A549 (cell line): ENCODE data around the gene INTS7. TPM values are rescaled to one million over a fixed set of nuclear protein-coding genes. Genes with fewer than 3 reads are reported as not detected.
A peak's percentile ranks its signal among the peaks of the same experiment; 100 is the strongest.

Experiments
- ATAC-seq, 2 experiments: fragments of 200-7000 bp in 1 of 2; fragments of >200 bp in 1 of 2; cut with Nextera tagmentation in 1 of 2; cut with Tn5 transposase in 1 of 2; 3 replicates each; pipeline versions ENCODE4 v1.8.0 to v1.9.1; 2018 to 2020; ENCODE audit warnings: mild to moderate bottlenecking in 1 of 2, moderate library complexity in 1 of 2
- CTCF ChIA-PET: fragments of 300-600 bp; sonication (Branson Sonifier 250); formaldehyde crosslinking; extraction: SDS; loops from one replicate; lab custom pipeline; 2021; ENCODE audit warnings: antibody characterized with exemption, inconsistent platforms; lab: Yijun Ruan, JAX
- POLR2A ChIA-PET: fragments of 350-600 bp; formaldehyde crosslinking; extraction: SDS; loops from one replicate; lab custom pipeline; 2021; ENCODE audit warnings: antibody characterized with exemption, inconsistent platforms; lab: Yijun Ruan, JAX
- DNase-seq, 2 experiments: peaks; one replicate each; pipeline versions ENCODE4 v3.0.0 to v3.0.0-alpha.2; 2011 to 2016; ENCODE audit warnings: low read depth in 1 of 2, low spot score in 1 of 2
- FAIRE-seq: peaks from 2 replicates; lab custom pipeline; 2011; peaks lifted over from hg19 to GRCh38; lab: Jason Lieb, UNC
- H3K27ac ChIP-seq, 2 experiments: fragments of >200 bp; sonication (Bioruptor Twin); formaldehyde crosslinking; 3 replicates each; pipeline ENCODE4 v1.5.1; 2016 to 2017
- H3K4me1 ChIP-seq: fragments of >200 bp; sonication (Bioruptor Twin); formaldehyde crosslinking; 3 replicates; pipeline ENCODE4 v1.6.1; 2016
- H3K4me2 ChIP-seq: fragments of >200 bp; sonication (Bioruptor Twin); formaldehyde crosslinking; 3 replicates; pipeline ENCODE4 v1.6.1; 2016
- H3K4me3 ChIP-seq: fragments of >200 bp; sonication (Bioruptor Twin); formaldehyde crosslinking; 3 replicates; pipeline ENCODE4 v1.5.1; 2016
- H3K9me3 ChIP-seq: fragments of >200 bp; sonication (Bioruptor Twin); formaldehyde crosslinking; 3 replicates; pipeline ENCODE4 v1.6.1; 2016
- ATOH8 ChIP-seq: fragments of 250-450 bp; sonication (Bioruptor Pico); IDR thresholded peaks from 2 replicates; pipeline ENCODE4 v1.5.0; 2020; ENCODE audit warnings: low read depth, mild to moderate bottlenecking, moderate library complexity
- CEBPB ChIP-seq, 2 experiments: fragments of >200 bp in 1 of 2; sonication (Bioruptor Twin) in 1 of 2; formaldehyde crosslinking in 1 of 2; IDR thresholded peaks; 2 replicates each; pipeline ENCODE4 v1.6.1; 2012 to 2016
- CHD4 ChIP-seq: fragments of 200-600 bp; sonication (generic); IDR thresholded peaks from 2 replicates; pipeline ENCODE4 v1.6.1; 2016; ENCODE audit warnings: antibody characterized with exemption, mild to moderate bottlenecking, borderline replicate concordance
- EHF ChIP-seq: fragments of 250-450 bp; sonication (Bioruptor Pico); IDR thresholded peaks from 2 replicates; pipeline ENCODE4 v1.5.0; 2020; ENCODE audit warnings: mild to moderate bottlenecking
- EP300 ChIP-seq, 2 experiments: fragments of >200 bp; sonication (Bioruptor Twin); formaldehyde crosslinking; IDR thresholded peaks; 2 replicates in 1 of 2; 3 replicates in 1 of 2; pipeline ENCODE4 v1.6.1; 2016 to 2017
- ESRRA ChIP-seq: fragments of 150-350 bp; IDR thresholded peaks from 2 replicates; pipeline ENCODE4 v1.6.1; 2014; ENCODE audit warnings: mild to moderate bottlenecking, low read length, borderline replicate concordance
- FOSB ChIP-seq: fragments of 250-450 bp; sonication (Bioruptor Pico); IDR thresholded peaks from 2 replicates; pipeline ENCODE4 v1.5.0; 2020; ENCODE audit warnings: mild to moderate bottlenecking, moderate library complexity
- GATA3 ChIP-seq: IDR thresholded peaks from 2 replicates; pipeline ENCODE4 v1.6.1; 2012; ENCODE audit warnings: borderline replicate concordance
- HES2 ChIP-seq: fragments of >200 bp; sonication (Bioruptor Twin); formaldehyde crosslinking; IDR thresholded peaks from 2 replicates; pipeline ENCODE4 v1.6.1; 2016
- HOXA7 ChIP-seq: fragments of 250-450 bp; sonication (Bioruptor Pico); IDR thresholded peaks from 2 replicates; pipeline ENCODE4 v1.5.0; 2020; ENCODE audit warnings: mild to moderate bottlenecking, moderate library complexity
- HOXB5 ChIP-seq: fragments of 250-450 bp; sonication (Bioruptor Pico); IDR thresholded peaks from 2 replicates; pipeline ENCODE4 v1.5.0; 2020; ENCODE audit warnings: mild to moderate bottlenecking, moderate library complexity
- JUN ChIP-seq, 2 experiments: fragments of >200 bp; sonication (Bioruptor Twin); formaldehyde crosslinking; IDR thresholded peaks; 2 replicates in 1 of 2; 3 replicates in 1 of 2; pipeline ENCODE4 v1.6.1; 2016 to 2017
- KDM1A ChIP-seq: fragments of 200-600 bp; sonication (generic); IDR thresholded peaks from 2 replicates; pipeline ENCODE4 v1.6.1; 2016; ENCODE audit warnings: low read depth, mild to moderate bottlenecking
- KDM5A ChIP-seq: fragments of 200-600 bp; sonication (generic); IDR thresholded peaks from 2 replicates; pipeline ENCODE4 v1.6.1; 2016; ENCODE audit warnings: antibody characterized with exemption, mild to moderate bottlenecking
- MAX ChIP-seq: IDR thresholded peaks from 2 replicates; pipeline ENCODE4 v1.6.1; 2012
- MAZ ChIP-seq: fragments of 150-350 bp; IDR thresholded peaks from 2 replicates; pipeline ENCODE4 v1.6.1; 2014; ENCODE audit warnings: antibody characterized with exemption, low read depth, low read length, borderline replicate concordance
- PHF8 ChIP-seq: fragments of 200-600 bp; sonication (generic); IDR thresholded peaks from 2 replicates; pipeline ENCODE4 v1.6.1; 2016; ENCODE audit warnings: low read depth, mild to moderate bottlenecking, antibody characterized with exemption, moderate library complexity, borderline replicate concordance
- POLR2AphosphoS2 ChIP-seq: conservative IDR thresholded peaks from 2 replicates; pipeline ENCODE4 v1.6.1; 2012; ENCODE audit warnings: low read length, improper control_type of control experiment, inconsistent platforms
- RAD21 ChIP-seq, 2 experiments: fragments of >200 bp in 1 of 2; sonication (Bioruptor Twin) in 1 of 2; formaldehyde crosslinking in 1 of 2; IDR thresholded peaks in 1 of 2; conservative IDR thresholded peaks in 1 of 2; 2 replicates in 1 of 2; 3 replicates in 1 of 2; pipeline ENCODE4 v1.6.1; 2012 to 2018; ENCODE audit warnings: inconsistent platforms in 1 of 2
- RFX5 ChIP-seq: fragments of 450-650 bp; IDR thresholded peaks from 2 replicates; pipeline ENCODE4 v1.7.1; 2014; ENCODE audit warnings: antibody characterized with exemption, mild to moderate bottlenecking, moderate library complexity
- USF2 ChIP-seq: fragments of 450-650 bp; IDR thresholded peaks from 2 replicates; pipeline ENCODE4 v1.6.1; 2014; ENCODE audit warnings: antibody characterized with exemption
- ZFP36 ChIP-seq: fragments of 450-650 bp; IDR thresholded peaks from 2 replicates; pipeline ENCODE4 v1.6.1; 2014; ENCODE audit warnings: borderline replicate concordance; ENCODE audit not compliant: partially characterized antibody
- ZNF302 ChIP-seq: fragments of 250-450 bp; sonication (Bioruptor Pico); IDR thresholded peaks from 2 replicates; pipeline ENCODE4 v1.9.0; 2021; ENCODE audit warnings: inconsistent platforms, mild to moderate bottlenecking, moderate library complexity
- WGBS: methylation state at CpG from one replicate; pipeline ENCODE4 v1.1.6; 2017; ENCODE audit errors: missing lambda C conversion rate; 5-methylcytosine and 5-hydroxymethylcytosine counted together
- polyA plus RNA-seq, 4 experiments: library from polyadenylated mRNA; depleted of rRNA in 3 of 4; stranded (reverse); fragments of >200 nt; fragmentation: RNase III in 1 of 4; extraction: RNeasy Plus Mini Kit Qiagen cat#74134 plus additional on column Dnase treatment in 1 of 4; gene quantifications; 2 replicates in 3 of 4; 3 replicates in 1 of 4; pipeline ENCODE4 v1.2.3, GENCODE V29; 2011 to 2017

The INTS7 gene
- polyA plus RNA-seq, 2 of the 4 experiments (the other 2 are of a cell fraction): 21.5 to 47.2 TPM

GRCh38 chr1:212040629-212041412 lies 5.5 kb upstream of the INTS7 start:
- DNase-seq (no peak), ATAC-seq (peak; percentile 40 to 46; a peak in 3 of 6 replicates), FAIRE-seq (no peak)
- Histone ChIP-seq H3K4me2 (peak overlapping the region; percentile 51), H3K27ac (peak overlapping the region in 1 of 2 experiments; percentile 2; a peak in 1 of 6 replicates), H3K9me3 (no peaks in the 10 kb centered on the region), H3K4me3 (no peak overlapping the region), H3K4me1 (peaks cover 46% of the 10 kb centered on the region)
- TF ChIP-seq CHD4 (no peak), MAZ (no peak), ZNF302 (CRISPR knock-in tag) (no peak), KDM5A (no peak), ZFP36 (no peak), EP300 (IDR thresholded peaks at IDR 0.05) (no peak), JUN (IDR thresholded peaks at IDR 0.05) (no peak), ESRRA (no peak), PHF8 (no peak), RAD21 (conservative IDR thresholded peaks at IDR 0.05 in 1 of 2, IDR thresholded peaks at IDR 0.05 in 1 of 2) (no peak), EHF (CRISPR knock-in tag) (no peak), POLR2AphosphoS2 (no peak), KDM1A (no peak)
- 56% methylated on average over 5 of the region's 5 CpGs for WGBS
- CTCF ChIA-PET: interaction anchor here (1.0 to 2.1 kb wide), 6 partner anchors 19 to 415 kb away, joined by 3 to 6 read pairs (median 4); no protein-coding TSS in a partner anchor
- POLR2A ChIA-PET: interaction anchor here (0.6 kb wide), 1 partner anchor 238 kb away, joined by 3 read pairs; no protein-coding TSS in a partner anchor

- ATAC-seq: no peak
- WGBS: 68% methylated on average over 2 of the region's 2 CpGs
- Histone ChIP-seq H3K27ac (no peak overlapping the region), H3K4me3 (no peak overlapping the region), H3K4me2 (peak overlapping the region; percentile 8; the same call in 2 of the 3 replicates), H3K4me1 (peaks cover 46% of the 10 kb centered on the region), H3K9me3 (no peaks in the 10 kb centered on the region)
- no peak for TF ChIP-seq EP300 (IDR thresholded peaks at IDR 0.05)
- no peak for TF ChIP-seq MAX
- TF ChIP-seq EHF (CRISPR knock-in tag): no peak
- no peak for TF ChIP-seq FOSB (CRISPR knock-in tag)
- no peak for TF ChIP-seq ZFP36
- no peak for TF ChIP-seq HES2
- no peak for TF ChIP-seq CEBPB (IDR thresholded peaks at IDR 0.05)
- TF ChIP-seq ATOH8 (CRISPR knock-in tag): no peak
- no peak for TF ChIP-seq HOXA7 (CRISPR knock-in tag)
- TF ChIP-seq RFX5: no peak
- TF ChIP-seq USF2: no peak
- no peak for TF ChIP-seq HOXB5 (CRISPR knock-in tag)
- no peak for TF ChIP-seq GATA3
- TF ChIP-seq PHF8: no peak
- ChIA-PET CTCF (interaction anchor here (0.8 to 2.1 kb wide), 7 partner anchors 27 to 359 kb away, joined by 3 to 6 read pairs (median 4); no protein-coding TSS in a partner anchor), POLR2A (no interaction called here)
- FAIRE-seq: no peak
- DNase-seq: no peak
Observed at GRCh38 chr1:212039622-212040021, 4.3 kb upstream of the INTS7 start.
